H9 (cell line): ENCODE data around the gene TCFL5. TPM values are rescaled to one million over a fixed set of nuclear protein-coding genes. Genes with fewer than 3 reads are reported as not detected.

Experiments used
- DNase-seq: peaks from one replicate; pipeline ENCODE4 v3.0.0-alpha.2; 2017
- H2AFZ ChIP-seq: one replicate; pipeline ENCODE4 v1.6.1; 2013; ENCODE audit warnings: mild to moderate bottlenecking, low read length, control low read depth, moderate library complexity
- H2AK5ac ChIP-seq: 2 replicates; pipeline ENCODE4 v1.6.1; 2013; ENCODE audit warnings: low read length, control low read depth, mixed read lengths; ENCODE audit not compliant: insufficient read length
- H2BK120ac ChIP-seq: one replicate; pipeline ENCODE4 v1.6.1; 2013; ENCODE audit warnings: low read depth, mild to moderate bottlenecking, low read length, control low read depth, inconsistent platforms; ENCODE audit not compliant: poor library complexity, severe bottlenecking
- H2BK12ac ChIP-seq: 2 replicates; pipeline ENCODE4 v1.6.1; 2013; ENCODE audit warnings: low read length, control low read depth, mixed read lengths, low read depth; ENCODE audit not compliant: insufficient read length
- H2BK15ac ChIP-seq: 2 replicates; pipeline ENCODE4 v1.6.1; 2013; ENCODE audit warnings: low read depth, low read length, control low read depth
- H2BK20ac ChIP-seq: one replicate; pipeline ENCODE4 v1.6.1; 2013; ENCODE audit warnings: low read depth, mild to moderate bottlenecking, low read length, control low read depth, inconsistent platforms; ENCODE audit not compliant: poor library complexity, severe bottlenecking
- H2BK5ac ChIP-seq: 2 replicates; pipeline ENCODE4 v1.6.1; 2013; ENCODE audit warnings: low read length, control low read depth, mixed read lengths; ENCODE audit not compliant: insufficient read length
- H3K14ac ChIP-seq: 2 replicates; pipeline ENCODE4 v1.6.1; 2013; ENCODE audit warnings: low read length, control low read depth; ENCODE audit not compliant: insufficient read depth
- H3K18ac ChIP-seq: 2 replicates; pipeline ENCODE4 v1.6.1; 2013; ENCODE audit warnings: low read depth, mild to moderate bottlenecking, mixed read lengths, low read length, control low read depth; ENCODE audit not compliant: insufficient read length
- H3K23ac ChIP-seq: 2 replicates; pipeline ENCODE4 v1.6.1; 2013; ENCODE audit warnings: low read length, control low read depth, mixed read lengths, low read depth; ENCODE audit not compliant: insufficient read length
- H3K23me2 ChIP-seq: 2 replicates; pipeline ENCODE4 v1.6.1; 2013; ENCODE audit warnings: low read depth, mild to moderate bottlenecking, mixed read lengths, low read length, control low read depth; ENCODE audit not compliant: insufficient read length, poor library complexity, severe bottlenecking
- H3K27ac ChIP-seq: 2 replicates; pipeline ENCODE4 v1.5.1; 2013; ENCODE audit warnings: low read length, control low read depth, mixed read lengths, low read depth; ENCODE audit not compliant: insufficient read length
- H3K27me3 ChIP-seq: 2 replicates; pipeline ENCODE4 v1.6.1; 2013; ENCODE audit warnings: low read length, control low read depth, inconsistent platforms; ENCODE audit not compliant: insufficient read depth
- H3K4ac ChIP-seq: 2 replicates; pipeline ENCODE4 v1.6.1; 2013; ENCODE audit warnings: low read depth, mild to moderate bottlenecking, control low read depth, inconsistent platforms, low read length, moderate library complexity
- H3K4me1 ChIP-seq: 2 replicates; pipeline ENCODE4 v1.6.1; 2013; ENCODE audit warnings: low read length, control low read depth, inconsistent platforms; ENCODE audit not compliant: insufficient read depth
- H3K4me2 ChIP-seq: 2 replicates; pipeline ENCODE4 v1.6.1; 2013; ENCODE audit warnings: low read length, control low read depth, mixed read lengths; ENCODE audit not compliant: insufficient read length, insufficient read depth
- H3K56ac ChIP-seq: 2 replicates; pipeline ENCODE4 v1.6.1; 2013; ENCODE audit warnings: low read depth, mild to moderate bottlenecking, mixed read lengths, low read length, control low read depth; ENCODE audit not compliant: insufficient read length
- H3K79me1 ChIP-seq: 2 replicates; pipeline ENCODE4 v1.6.1; 2013; ENCODE audit warnings: low read depth, mild to moderate bottlenecking, moderate library complexity, low read length, control low read depth, inconsistent platforms; ENCODE audit not compliant: insufficient read depth, poor library complexity, severe bottlenecking
- H3K79me2 ChIP-seq: 2 replicates; pipeline ENCODE4 v1.6.1; 2013; ENCODE audit warnings: low read length, control low read depth, inconsistent platforms; ENCODE audit not compliant: insufficient read depth
- H3K9ac ChIP-seq: 2 replicates; pipeline ENCODE4 v1.6.1; 2013; ENCODE audit warnings: low read length, control low read depth, mixed read lengths; ENCODE audit not compliant: insufficient read length; ENCODE audit errors: extremely low read depth
- H3K9me3 ChIP-seq: one replicate; pipeline ENCODE4 v1.6.1; 2013; ENCODE audit warnings: low read depth, low read length, inconsistent platforms; ENCODE audit not compliant: control insufficient read depth
- H3T11ph ChIP-seq: one replicate; pipeline ENCODE4 v1.6.1; 2013; ENCODE audit warnings: mild to moderate bottlenecking, low read length, control low read depth, inconsistent platforms
- H4K20me1 ChIP-seq: one replicate; pipeline ENCODE4 v1.6.1; 2013; ENCODE audit not compliant: control insufficient read depth, insufficient read length, insufficient read depth
- H4K5ac ChIP-seq: 2 replicates; pipeline ENCODE4 v1.6.1; 2013; ENCODE audit warnings: low read depth, mild to moderate bottlenecking, mixed read lengths, low read length, control low read depth; ENCODE audit not compliant: insufficient read length
- H4K8ac ChIP-seq: replicated peaks from 2 replicates; pipeline ENCODE4 v1.6.1; 2013; ENCODE audit warnings: low read length, control low read depth, mixed read lengths, low read depth; ENCODE audit not compliant: insufficient read length
- H4K91ac ChIP-seq: 2 replicates; pipeline ENCODE4 v1.6.1; 2013; ENCODE audit warnings: low read depth, mild to moderate bottlenecking, moderate library complexity, mixed read lengths, low read length, control low read depth; ENCODE audit not compliant: insufficient read length
- H3K27ac Mint-ChIP-seq, 3 experiments: 2 replicates in 2 of 3; 3 replicates in 1 of 3; pipeline ENCODE4 v1.8.0; 2020 to 2021; ENCODE audit warnings: mixed read lengths in 3 of 3, mild to moderate bottlenecking in 1 of 3, moderate library complexity in 1 of 3
- H3K27me3 Mint-ChIP-seq: 2 replicates; pipeline ENCODE4 v1.8.0; 2021; ENCODE audit warnings: low read depth, mild to moderate bottlenecking, moderate library complexity, mixed read lengths
- H3K36me3 Mint-ChIP-seq, 3 experiments: 2 replicates in 2 of 3; 3 replicates in 1 of 3; pipeline ENCODE4 v1.8.0; 2020 to 2021; ENCODE audit warnings: low read depth in 3 of 3, mixed read lengths in 3 of 3; ENCODE audit not compliant: insufficient read depth in 1 of 3
- H3K4me1 Mint-ChIP-seq, 2 experiments: 2 replicates each; pipeline ENCODE4 v1.8.0; 2020; ENCODE audit warnings: mixed read lengths in 2 of 2
- H3K4me3 Mint-ChIP-seq, 2 experiments: 2 replicates in 1 of 2; 3 replicates in 1 of 2; pipeline ENCODE4 v1.8.0; 2020 to 2021; ENCODE audit warnings: mild to moderate bottlenecking in 2 of 2, mixed read lengths in 2 of 2, moderate library complexity in 1 of 2
- H3K9me3 Mint-ChIP-seq, 2 experiments: 2 replicates in 1 of 2; 3 replicates in 1 of 2; pipeline ENCODE4 v1.8.0; 2020; ENCODE audit warnings: mild to moderate bottlenecking in 2 of 2, mixed read lengths in 2 of 2, moderate library complexity in 1 of 2
- CTCF ChIP-seq: fragments of 200-600 bp; sonication (generic); conservative IDR thresholded peaks from 3 replicates; pipeline ENCODE4 v1.8.0; 2021; ENCODE audit warnings: antibody characterized with exemption, mild to moderate bottlenecking
- WGBS: extraction: QIAGEN DNeasy Blood & Tissue Kit; methylation state at CpG from one replicate; pipeline ENCODE4 v1.1.7; 2013; ENCODE audit warnings: missing lambda C conversion rate, low lambda C conversion rate, mixed read lengths; ENCODE audit not compliant: insufficient read length; ENCODE audit errors: extremely low coverage; 5-methylcytosine and 5-hydroxymethylcytosine counted together
- total RNA-seq: library from RNA; stranded (reverse); gene quantifications from 2 replicates; pipeline ENCODE4 v1.2.1, GENCODE V29; 2021

TCFL5 gene
- total RNA-seq, 1 experiment from 2014 or later, result 16.4 TPM

GRCh38 chr20:62821726-62822210 is 39.9 kb downstream of the TCFL5 start:
- no peaks in the 10 kb centered on the region for H4K20me1 ChIP-seq
- no peak overlapping the region for H3K56ac ChIP-seq
- Mint-ChIP-seq H3K27ac (no peak overlapping the region), H3K27me3 (no peaks in the 10 kb centered on the region), H3K36me3 (peaks cover 0 to 5% (median 0%) of the 10 kb centered on the region in 3 experiments; a peak in 1 of 7 replicates), H3K4me3 (no peak overlapping the region), H3K4me1 (peaks cover 10 to 14% of the 10 kb centered on the region in 2 experiments), H3K9me3 (no peaks in the 10 kb centered on the region)
- H2BK12ac ChIP-seq, result no peak overlapping the region
- no peak overlapping the region for H2AFZ ChIP-seq
- H3T11ph ChIP-seq, result no peak overlapping the region
- H3K27me3 ChIP-seq, result no peaks in the 10 kb centered on the region
- TF ChIP-seq CTCF, result no peak
- no peak overlapping the region for H2AK5ac ChIP-seq
- no peaks in the 10 kb centered on the region for H3K79me2 ChIP-seq
- H3K27ac ChIP-seq, result no peak overlapping the region
- H3K4me2 ChIP-seq, result no peak overlapping the region
- H3K14ac ChIP-seq, result no peak overlapping the region
- H4K8ac ChIP-seq, result no peak overlapping the region
- H2BK15ac ChIP-seq, result no peak overlapping the region
- no peaks in the 10 kb centered on the region for H3K9me3 ChIP-seq
- no peak overlapping the region for H3K23ac ChIP-seq
- H3K18ac ChIP-seq, result no peak overlapping the region
- no peak overlapping the region for H3K4ac ChIP-seq
- H4K91ac ChIP-seq, result no peak overlapping the region
- H4K5ac ChIP-seq, result no peak overlapping the region
- peaks cover 4% of the 10 kb centered on the region for H3K23me2 ChIP-seq
- DNase-seq, result no peak
- H2BK5ac ChIP-seq, result no peak overlapping the region
- H2BK120ac ChIP-seq, result no peak overlapping the region
- H3K9ac ChIP-seq, result no peak overlapping the region
- no CpG with 5 or more reads among the region's 12 CpGs for WGBS
- H2BK20ac ChIP-seq, result no peak overlapping the region
- no peaks in the 10 kb centered on the region; the same call in 1 of the 2 replicates for H3K4me1 ChIP-seq
- no peaks in the 10 kb centered on the region for H3K79me1 ChIP-seq
